Psoas muscle (tissue), 8 donors: ENCODE data around the gene CAMK2B. TPM values are rescaled to one million over a fixed set of nuclear protein-coding genes. Genes with fewer than 3 reads are reported as not detected.

Experiments used
- ATAC-seq, 4 donors: fragments of 200-7000 bp; cut with Tn5 transposase; one replicate each; pipeline ENCODE4 v1.9.1; 2020; ENCODE audit warnings: moderate library complexity in 3 of 4, mild to moderate bottlenecking in 2 of 4
- DNase-seq, 2 donors: peaks; one replicate each; pipeline ENCODE4 v3.0.0-alpha.2; 2020
- H3K27ac ChIP-seq: fragments of 200-600 bp; one replicate; pipeline ENCODE4 v1.8.0; 2022
- H3K27me3 ChIP-seq, 3 donors: fragments of 200-600 bp in 1 of 3; one replicate each; pipeline versions ENCODE4 v1.6.1 to v1.8.0; 2013 to 2022; ENCODE audit warnings: low read length in 2 of 3, mild to moderate bottlenecking in 2 of 3, moderate library complexity in 1 of 3; ENCODE audit not compliant: insufficient read depth in 3 of 3
- H3K36me3 ChIP-seq, 2 donors: fragments of 200-600 bp in 1 of 2; one replicate each; pipeline versions ENCODE4 v1.6.1 to v1.8.0; 2013 to 2022; ENCODE audit warnings: low read depth in 1 of 2, mild to moderate bottlenecking in 1 of 2, moderate library complexity in 1 of 2; ENCODE audit not compliant: insufficient read depth in 1 of 2
- H3K4me1 ChIP-seq: fragments of 200-600 bp; one replicate; pipeline ENCODE4 v1.8.0; 2022
- H3K4me3 ChIP-seq: fragments of 200-600 bp; one replicate; pipeline ENCODE4 v1.8.0; 2022; ENCODE audit warnings: mild to moderate bottlenecking
- H3K9me3 ChIP-seq: fragments of 200-600 bp; one replicate; pipeline ENCODE4 v1.8.0; 2022
- WGBS, 3 donors: extraction: QIAGEN DNeasy Blood & Tissue Kit; methylation state at CpG; one replicate each; pipeline versions ENCODE4 v1.1.6 to v1.1.7; 2013; 5-methylcytosine and 5-hydroxymethylcytosine counted together
- intact Hi-C, 2 donors: fragments of 100-400 bp; cut with DNase I; formaldehyde crosslinking; loops; one replicate each; pipeline versions ENCODE4 v1.11.0 to v1.14.2; 2022
- polyA plus RNA-seq, 3 donors: library from polyadenylated mRNA; stranded (reverse); fragments of 200-250 nt; gene quantifications; one replicate each; pipeline ENCODE4 v1.2.3, GENCODE V29; 2013
- total RNA-seq, 4 donors: library from RNA; stranded (reverse); fragmentation: NEBNext Ultra II Directional in 2 of 4; extraction: Animal tissue kit (Norgen Biotek cat#: 25700) in 2 of 4; gene quantifications; one replicate each; pipeline versions ENCODE4 v1.2.1 to v1.2.4, GENCODE V29; 2021 to 2023
- TF ChIP-seq, protein P1 (sequence below): fragments of 200-600 bp; IDR thresholded peaks from one replicate; pipeline ENCODE4 v1.8.0; 2022; ENCODE audit warnings: antibody characterized with exemption
- donor health status: healthy with polysubstance abuse.
- donor health status: DM: no; HTN: no; CAD: no; lungs with moderate emphysema.
- donor health status: Bipolar disorder and iron deficiency.
- donor health status: healthy.
- donor health status: DM: yes; HTN: yes; CAD: no.
- donor health status: DM: no; HTN: no; CAD: no.
- donor health status: DM: no; HTN: no; CAD: no.
- donor health status: DM: yes; HTN: yes; CAD: no.

The CAMK2B gene
- total and polyA plus RNA-seq, 7 donors = 14.5 to 81.4 (median 50.0) TPM

DNA sequence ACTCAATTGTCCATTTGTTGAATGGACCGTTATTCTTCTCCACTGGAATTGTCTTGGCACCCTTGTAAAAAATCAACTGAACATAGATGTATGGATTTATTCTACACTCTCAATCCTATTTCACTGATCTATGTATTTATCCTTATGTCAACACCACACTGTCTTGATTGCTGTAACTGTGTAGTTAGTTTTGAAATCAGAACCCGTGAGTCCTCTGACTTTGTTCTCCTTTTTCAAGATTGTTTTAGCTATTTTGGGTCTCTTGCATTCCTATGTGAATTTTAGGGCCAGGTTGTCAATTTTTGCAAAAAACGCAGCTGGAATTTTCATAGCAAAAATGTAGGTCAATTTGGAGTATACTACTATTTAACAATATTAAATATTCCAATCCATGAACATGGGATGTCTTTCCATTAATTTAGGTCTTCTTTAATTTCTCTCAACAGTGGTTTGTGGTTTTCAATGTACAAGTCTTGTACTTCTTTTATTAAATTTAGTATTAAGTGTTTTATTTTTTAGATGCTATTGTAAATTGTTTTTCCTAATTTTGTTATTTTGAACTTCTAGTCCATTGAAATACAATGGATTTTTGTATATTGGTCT, 10.0 kb downstream of the CAMK2B start:
- Histone ChIP-seq H3K9me3 (no peaks in the 10 kb centered on the region), H3K4me1 (peaks cover 43% of the 10 kb centered on the region), H3K4me3 (no peak overlapping the region), H3K27ac (peak overlapping the region; percentile 89), H3K36me3 (no peaks in the 10 kb centered on the region), H3K27me3 (no peaks in the 10 kb centered on the region)
- DNase-seq (no peak), ATAC-seq (no peak)
- intact Hi-C loops = no loop called here
- 82 to 93% (median 86%) methylated on average over 3 of the region's 3 CpGs for WGBS, 3 donors
- TF ChIP-seq, protein P1, sequence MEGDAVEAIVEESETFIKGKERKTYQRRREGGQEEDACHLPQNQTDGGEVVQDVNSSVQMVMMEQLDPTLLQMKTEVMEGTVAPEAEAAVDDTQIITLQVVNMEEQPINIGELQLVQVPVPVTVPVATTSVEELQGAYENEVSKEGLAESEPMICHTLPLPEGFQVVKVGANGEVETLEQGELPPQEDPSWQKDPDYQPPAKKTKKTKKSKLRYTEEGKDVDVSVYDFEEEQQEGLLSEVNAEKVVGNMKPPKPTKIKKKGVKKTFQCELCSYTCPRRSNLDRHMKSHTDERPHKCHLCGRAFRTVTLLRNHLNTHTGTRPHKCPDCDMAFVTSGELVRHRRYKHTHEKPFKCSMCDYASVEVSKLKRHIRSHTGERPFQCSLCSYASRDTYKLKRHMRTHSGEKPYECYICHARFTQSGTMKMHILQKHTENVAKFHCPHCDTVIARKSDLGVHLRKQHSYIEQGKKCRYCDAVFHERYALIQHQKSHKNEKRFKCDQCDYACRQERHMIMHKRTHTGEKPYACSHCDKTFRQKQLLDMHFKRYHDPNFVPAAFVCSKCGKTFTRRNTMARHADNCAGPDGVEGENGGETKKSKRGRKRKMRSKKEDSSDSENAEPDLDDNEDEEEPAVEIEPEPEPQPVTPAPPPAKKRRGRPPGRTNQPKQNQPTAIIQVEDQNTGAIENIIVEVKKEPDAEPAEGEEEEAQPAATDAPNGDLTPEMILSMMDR = no peak

DNA sequence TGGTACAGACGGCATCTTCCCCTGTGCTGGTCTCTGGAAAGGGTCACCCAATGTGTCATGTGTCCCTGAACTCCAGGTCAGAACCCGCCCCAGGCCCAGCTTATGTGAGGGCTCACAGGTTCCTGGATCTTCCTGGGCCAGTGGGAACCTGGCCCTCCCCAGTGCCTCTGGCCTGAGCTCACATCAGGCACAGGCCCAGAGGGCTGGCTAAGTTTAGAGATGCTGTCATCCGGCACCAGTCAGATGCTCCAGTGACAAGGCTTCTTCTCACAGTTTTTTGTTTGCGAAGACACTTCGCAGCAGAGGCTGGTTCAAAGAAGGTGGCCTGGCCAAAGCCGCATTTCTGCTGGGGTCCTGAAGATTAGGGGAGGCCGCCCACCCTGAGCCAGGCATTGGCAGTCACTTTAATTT, 11.8 kb downstream of the CAMK2B start:
- ATAC-seq (peak; percentile 91 to 94 (median 92)), DNase-seq (peak; percentile 60 to 87)
- 24 to 44% (median 36%) methylated on average over 7 of the region's 7 CpGs for WGBS, 3 donors
- Histone ChIP-seq H3K4me3 (peak overlapping the region; percentile 24), H3K27me3 (no peaks in the 10 kb centered on the region), H3K27ac (peak overlapping the region; percentile 89), H3K9me3 (no peaks in the 10 kb centered on the region), H3K4me1 (peaks cover 37% of the 10 kb centered on the region), H3K36me3 (no peaks in the 10 kb centered on the region)
- intact Hi-C loops = no loop called here
- TF ChIP-seq, protein P1 = no peak

DNA sequence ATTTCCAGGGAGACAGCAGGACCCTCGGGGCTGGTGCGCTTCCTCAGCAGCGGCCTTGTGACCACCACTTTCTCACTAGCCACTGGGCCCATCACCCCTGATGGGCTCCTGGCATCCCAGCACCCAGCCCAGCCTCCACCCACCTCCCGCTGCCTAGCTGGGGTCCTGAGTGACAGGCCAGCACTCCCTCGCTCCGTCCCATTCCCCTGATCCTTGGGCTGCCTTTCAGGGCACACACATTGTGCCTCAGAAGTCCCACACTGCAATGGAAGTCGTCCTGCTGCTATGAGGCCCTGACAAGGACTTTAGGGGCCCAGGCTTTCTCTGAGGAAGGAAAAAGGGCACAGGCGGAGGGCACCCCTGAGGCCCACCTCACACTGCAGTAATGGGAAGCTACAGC, 12.4 kb downstream of the CAMK2B start:
- H3K4me1 ChIP-seq = peaks cover 31% of the 10 kb centered on the region
- no peaks in the 10 kb centered on the region for H3K27me3 ChIP-seq
- WGBS, 3 donors = 73 to 84% (median 82%) methylated on average over 8 of the region's 8 CpGs
- TF ChIP-seq, protein P1 = no peak
- intact Hi-C loops = no loop called here
- H3K9me3 ChIP-seq = no peaks in the 10 kb centered on the region
- ATAC-seq (peak; percentile 4 to 5 (median 4)), DNase-seq (peak in 1 of 2 donors; percentile 40)
- peak overlapping the region; percentile 23 for H3K4me3 ChIP-seq
- H3K27ac ChIP-seq = peak overlapping the region; percentile 89
- no peaks in the 10 kb centered on the region for H3K36me3 ChIP-seq

DNA sequence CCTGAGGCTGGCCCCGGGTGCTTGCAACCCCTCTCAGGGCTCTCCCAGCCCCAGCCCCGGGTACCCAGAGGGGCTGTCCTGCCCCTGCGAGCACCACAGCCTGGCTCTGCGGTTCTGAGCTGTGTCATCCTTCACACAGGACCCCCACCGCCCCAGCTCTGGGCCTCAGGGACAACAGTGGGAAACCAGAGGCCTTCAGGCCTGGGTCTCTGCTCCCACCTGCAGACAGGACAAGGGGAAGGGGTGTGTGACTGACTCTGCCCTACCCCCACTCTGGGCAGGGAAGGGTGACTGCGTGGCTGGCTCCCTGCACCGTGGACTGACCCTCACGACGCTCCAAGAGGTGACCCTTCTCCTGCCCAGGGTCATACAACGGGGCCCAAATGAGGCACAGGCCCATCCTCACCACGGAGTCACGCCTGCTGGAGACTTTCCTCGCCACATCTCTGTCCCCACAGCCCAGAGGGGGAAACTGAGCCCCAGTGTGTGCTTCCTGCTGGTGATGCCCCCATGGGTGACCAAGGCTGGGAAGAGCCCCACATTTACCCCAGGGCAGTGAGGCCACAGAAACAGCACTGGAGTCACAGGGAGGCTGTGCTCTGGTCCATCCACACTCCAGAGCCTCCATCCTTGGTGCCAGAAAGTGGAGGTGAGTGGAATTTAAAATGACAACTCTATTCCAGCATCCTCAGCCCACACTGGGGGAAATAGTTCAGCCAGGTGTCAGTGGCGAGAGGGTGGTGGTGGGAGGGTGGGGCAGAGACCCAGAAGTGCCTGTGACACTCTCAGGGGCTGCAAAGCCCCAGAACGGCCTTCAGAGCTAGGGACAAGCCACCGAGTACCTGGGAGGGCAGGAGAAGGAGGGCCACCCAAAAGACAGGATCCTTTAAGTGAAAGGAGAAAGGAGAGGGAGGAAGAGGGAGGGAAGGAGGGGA, 13.6 kb downstream of the CAMK2B start:
- Histone ChIP-seq H3K27ac (peak overlapping the region; percentile 89), H3K27me3 (no peaks in the 10 kb centered on the region), H3K4me3 (no peak overlapping the region), H3K36me3 (no peaks in the 10 kb centered on the region), H3K4me1 (peaks cover 27% of the 10 kb centered on the region), H3K9me3 (no peaks in the 10 kb centered on the region)
- 81 to 91% (median 81%) methylated on average over 16 of the region's 16 CpGs for WGBS, 3 donors
- DNase-seq (peak in 1 of 2 donors; percentile 48), ATAC-seq (no peak)
- TF ChIP-seq, protein P1 = no peak
- intact Hi-C loops = loop anchor here in 1 of 2 donors (2.0 kb wide), 1 partner anchor 71 kb away; no protein-coding TSS in a partner anchor
